ENCODE measurements around the gene MAGT1.

- TF ChIP-seq EZH2phosphoT487 (IDR thresholded peaks at IDR 0.05; ENCODE audit: low read length) (no peak), CTCF (IDR thresholded peaks at IDR 0.05; ENCODE audit: low read length) (no peak), EZH2 (optimal IDR thresholded peaks at IDR 0.05; ENCODE audit: low read depth, low read length) (no peak)
Observed at GRCh38 chrX:77925764-77926163, 30.5 kb upstream of the MAGT1 start.

Data from MM.1S (cell line).